GM23338 (cell line): ENCODE measurements around the gene SNAPC3. TPM values are rescaled to one million over a fixed set of nuclear protein-coding genes. Genes with fewer than 3 reads are reported as not detected.

Experiments
- ATAC-seq: fragments of 200-7000 bp; cut with Tn5 transposase; 3 replicates; pipeline ENCODE4 v1.9.1; 2020
- DNase-seq: peaks from one replicate; pipeline ENCODE4 v3.0.0-alpha.2; 2015; ENCODE audit warnings: low spot score
- H2AFZ ChIP-seq: fragments of 200-600 bp; sonication (generic); 2 replicates; pipeline ENCODE4 v1.8.0; 2016; ENCODE audit warnings: antibody characterized with exemption, mild to moderate bottlenecking, moderate library complexity
- H3F3A ChIP-seq: fragments of 200-600 bp; sonication (generic); replicated peaks from 2 replicates; pipeline ENCODE4 v1.8.0; 2017; ENCODE audit warnings: antibody characterized with exemption, mixed run types, low read depth
- H3K27ac ChIP-seq: fragments of 200-600 bp; sonication (generic); 2 replicates; pipeline ENCODE4 v1.6.1; 2016; ENCODE audit warnings: low read depth
- H3K27me3 ChIP-seq: fragments of 200-600 bp; sonication (generic); 2 replicates; pipeline ENCODE4 v1.8.0; 2016; ENCODE audit warnings: mild to moderate bottlenecking, mixed run types, moderate library complexity; ENCODE audit not compliant: insufficient read depth
- H3K36me3 ChIP-seq: fragments of 200-600 bp; sonication (generic); 2 replicates; pipeline ENCODE4 v1.8.0; 2016; ENCODE audit warnings: mild to moderate bottlenecking; ENCODE audit not compliant: insufficient read depth
- H3K4me1 ChIP-seq: fragments of 200-600 bp; sonication (generic); 2 replicates; pipeline ENCODE4 v1.8.0; 2016; ENCODE audit warnings: mild to moderate bottlenecking, moderate library complexity; ENCODE audit not compliant: insufficient read depth
- H3K4me2 ChIP-seq: fragments of 200-600 bp; sonication (generic); 2 replicates; pipeline ENCODE4 v1.7.1; 2017; ENCODE audit warnings: mixed run types
- H3K4me3 ChIP-seq: fragments of 200-600 bp; sonication (generic); 2 replicates; pipeline ENCODE4 v1.6.1; 2016; ENCODE audit warnings: mixed run types
- H3K79me2 ChIP-seq: fragments of 200-600 bp; sonication (generic); replicated peaks from 2 replicates; pipeline ENCODE4 v1.8.0; 2017; ENCODE audit warnings: mild to moderate bottlenecking; ENCODE audit not compliant: insufficient read depth
- H3K9me2 ChIP-seq: fragments of 200-600 bp; sonication (generic); 2 replicates; pipeline ENCODE4 v1.8.0; 2017; ENCODE audit not compliant: insufficient read depth
- H4K20me1 ChIP-seq: fragments of 200-600 bp; sonication (generic); replicated peaks from 2 replicates; pipeline ENCODE4 v1.8.0; 2017; ENCODE audit warnings: mild to moderate bottlenecking; ENCODE audit not compliant: insufficient read depth
- H3K27ac Mint-ChIP-seq: 2 replicates; pipeline ENCODE4 v1.8.0; 2020; ENCODE audit warnings: inconsistent platforms, mild to moderate bottlenecking, moderate library complexity, mixed read lengths
- H3K27me3 Mint-ChIP-seq: 3 replicates; pipeline ENCODE4 v1.8.0; 2022; ENCODE audit warnings: low read depth, mild to moderate bottlenecking, moderate library complexity, mixed read lengths, inconsistent platforms; ENCODE audit not compliant: insufficient read depth, poor library complexity
- H3K36me3 Mint-ChIP-seq: 3 replicates; pipeline ENCODE4 v1.8.0; 2021; ENCODE audit warnings: low read depth, mild to moderate bottlenecking, inconsistent platforms, moderate library complexity, mixed read lengths
- H3K4me1 Mint-ChIP-seq: 3 replicates; pipeline ENCODE4 v1.8.0; 2020; ENCODE audit warnings: mild to moderate bottlenecking, inconsistent platforms, mixed read lengths
- H3K4me3 Mint-ChIP-seq: 3 replicates; pipeline ENCODE4 v1.8.0; 2021; ENCODE audit warnings: moderate library complexity, mild to moderate bottlenecking, inconsistent platforms, mixed read lengths
- H3K9me3 Mint-ChIP-seq: 3 replicates; pipeline ENCODE4 v1.8.0; 2020; ENCODE audit warnings: moderate library complexity, mild to moderate bottlenecking, inconsistent platforms, mixed read lengths
- CREB1 ChIP-seq: fragments of 250-450 bp; sonication (Bioruptor Pico); IDR thresholded peaks from 2 replicates; pipeline ENCODE4 v1.5.0; 2020; ENCODE audit warnings: low read depth, mild to moderate bottlenecking, moderate library complexity
- EZH2 ChIP-seq: fragments of 200-600 bp; sonication (generic); IDR thresholded peaks from one replicate; pipeline ENCODE4 v1.8.0; 2017; ENCODE audit warnings: antibody characterized with exemption, mild to moderate bottlenecking, low read depth; ENCODE audit not compliant: unreplicated experiment
- JUNB ChIP-seq: IDR thresholded peaks from one replicate; pipeline ENCODE4 v1.6.1; 2016; ENCODE audit warnings: antibody characterized with exemption; ENCODE audit not compliant: unreplicated experiment
- POLR2AphosphoS5 ChIP-seq: IDR thresholded peaks from 2 replicates; pipeline ENCODE4 v1.6.1; 2016; ENCODE audit warnings: antibody characterized with exemption, low read depth
- REST ChIP-seq: IDR thresholded peaks from one replicate; pipeline ENCODE4 v1.6.1; 2018; ENCODE audit warnings: antibody characterized with exemption; ENCODE audit not compliant: unreplicated experiment
- polyA plus RNA-seq: library from polyadenylated mRNA; unstranded; fragments of >200 nt; fragmentation: Nextera tagmentation; extraction: Ambion mirVana; gene quantifications from 2 replicates; pipeline ENCODE4 v1.2.1, GENCODE V29; 2016
- total RNA-seq: library from RNA; depleted of rRNA; stranded (reverse); fragments of >200 nt; shearing (Covaris generic); gene quantifications from 2 replicates; pipeline ENCODE4 v1.2.3, GENCODE V29; 2014
- TF ChIP-seq, protein P1 (sequence below): IDR thresholded peaks from 2 replicates; pipeline ENCODE4 v1.6.1; 2016; ENCODE audit warnings: antibody characterized with exemption

Gene SNAPC3
- total and polyA plus RNA-seq, 2 experiments from 2014 or later, result 20.9 to 35.2 TPM

- Mint-ChIP-seq H3K36me3 (peaks cover 89% of the 10 kb centered on the region), H3K9me3 (peaks cover under 1% of the 10 kb centered on the region; the same call in 1 of the 3 replicates), H3K27ac (no peak overlapping the region), H3K4me3 (no peak overlapping the region; the same call in 2 of the 3 replicates), H3K4me1 (peaks cover 26% of the 10 kb centered on the region), H3K27me3 (peaks cover 7% of the 10 kb centered on the region)
- Histone ChIP-seq H3K4me3 (no peak overlapping the region), H3K4me2 (no peak overlapping the region), H2AFZ (no peak overlapping the region), H3K36me3 (peaks cover 75% of the 10 kb centered on the region), H3F3A (no peaks in the 10 kb centered on the region; the same call in 1 of the 2 replicates), H3K9me2 (no peaks in the 10 kb centered on the region), H3K27ac (peak overlapping the region; percentile 8; the same call in 1 of the 2 replicates), H4K20me1 (peaks cover 80% of the 10 kb centered on the region), H3K79me2 (peaks cover 99% of the 10 kb centered on the region), H3K4me1 (peaks cover 20% of the 10 kb centered on the region), H3K27me3 (no peaks in the 10 kb centered on the region)
- TF ChIP-seq REST (no peak), EZH2 (no peak), JUNB (no peak)
- DNase-seq, result no peak
- ATAC-seq, result no peak
Observed at GRCh38 chr9:15505921-15506320, 83.2 kb downstream of the SNAPC3 start.

DNA sequence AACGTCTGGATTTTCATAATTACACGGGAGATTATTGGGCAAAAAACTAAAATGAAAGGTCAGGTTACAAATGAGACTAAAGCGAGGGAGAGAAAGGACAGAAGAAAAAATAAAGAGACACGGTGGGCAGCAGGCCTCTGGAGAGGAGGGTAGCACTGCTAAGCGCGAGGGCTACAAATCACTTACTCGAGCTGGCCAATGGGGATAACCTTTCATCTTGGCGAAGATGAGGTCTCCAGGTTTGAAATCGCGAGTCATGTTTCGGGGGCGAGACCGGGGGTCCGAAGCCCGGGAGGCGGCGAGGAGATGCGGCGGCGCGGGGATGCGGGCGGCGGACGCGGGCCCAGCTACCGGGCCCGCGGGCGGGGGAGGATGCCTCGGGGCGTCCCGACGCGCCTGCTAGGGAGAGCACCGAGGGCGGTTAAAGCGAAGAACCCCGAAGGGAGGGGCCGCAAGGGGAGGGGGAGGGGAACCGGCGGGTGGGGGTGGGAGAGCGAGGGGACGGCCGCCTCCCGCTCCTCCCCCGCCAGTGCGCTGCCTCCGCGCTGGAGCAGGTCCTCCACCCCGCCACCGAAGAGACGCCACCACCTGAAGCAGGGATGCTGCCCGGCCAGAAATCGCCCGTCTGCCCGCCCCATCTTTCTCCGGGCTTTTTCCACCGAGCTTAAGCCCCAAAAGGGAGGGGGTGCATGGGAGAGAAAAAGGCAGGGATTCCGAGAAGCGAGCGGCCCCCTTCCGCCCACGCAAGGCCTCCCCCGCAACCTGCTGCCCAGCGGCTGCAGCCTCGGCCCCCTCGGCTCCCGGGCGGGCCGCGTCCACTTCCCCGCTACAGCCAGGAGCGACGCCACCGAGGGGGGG, 87.5 kb downstream of the SNAPC3 start:
- Histone ChIP-seq H3K27me3 (no peaks in the 10 kb centered on the region), H3K27ac (peak overlapping the region; percentile 99), H3K4me3 (peak overlapping the region; percentile 91), H3K79me2 (peaks cover 68% of the 10 kb centered on the region), H2AFZ (no peak overlapping the region), H3K9me2 (no peaks in the 10 kb centered on the region), H3K36me3 (peaks cover 46% of the 10 kb centered on the region), H3F3A (peaks cover 6% of the 10 kb centered on the region; the same call in 1 of the 2 replicates), H3K4me2 (peak overlapping the region; percentile 92), H4K20me1 (peaks cover 44% of the 10 kb centered on the region), H3K4me1 (peaks cover 30% of the 10 kb centered on the region)
- DNase-seq (peak; percentile 76), ATAC-seq (peak; percentile 31)
- peaks cover 41% of the 10 kb centered on the region for H3K4me1 Mint-ChIP-seq
- peak overlapping the region; percentile 96 for H3K27ac Mint-ChIP-seq
- H3K4me3 Mint-ChIP-seq, result peak overlapping the region; percentile 96
- TF ChIP-seq CREB1 (no peak), POLR2AphosphoS5 (peak; percentile 64)
- TF ChIP-seq, protein P1, sequence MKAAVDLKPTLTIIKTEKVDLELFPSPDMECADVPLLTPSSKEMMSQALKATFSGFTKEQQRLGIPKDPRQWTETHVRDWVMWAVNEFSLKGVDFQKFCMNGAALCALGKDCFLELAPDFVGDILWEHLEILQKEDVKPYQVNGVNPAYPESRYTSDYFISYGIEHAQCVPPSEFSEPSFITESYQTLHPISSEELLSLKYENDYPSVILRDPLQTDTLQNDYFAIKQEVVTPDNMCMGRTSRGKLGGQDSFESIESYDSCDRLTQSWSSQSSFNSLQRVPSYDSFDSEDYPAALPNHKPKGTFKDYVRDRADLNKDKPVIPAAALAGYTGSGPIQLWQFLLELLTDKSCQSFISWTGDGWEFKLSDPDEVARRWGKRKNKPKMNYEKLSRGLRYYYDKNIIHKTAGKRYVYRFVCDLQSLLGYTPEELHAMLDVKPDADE, result 0 out of 2 replicates have a peak, but pooled peaks have one; percentile 12
- peaks cover 3% of the 10 kb centered on the region; the same call in 1 of the 3 replicates for H3K9me3 Mint-ChIP-seq
- H3K27me3 Mint-ChIP-seq, result peaks cover 4% of the 10 kb centered on the region
- peaks cover 49% of the 10 kb centered on the region for H3K36me3 Mint-ChIP-seq
